HG02571 (cell line): ENCODE results near the gene SYT7.
"Not testable (repeated sequence)": the region's sequence is repeated elsewhere in the genome, so short reads cannot be mapped to it uniquely, and the experiment has no call there.

ENCODE experiments used
- ATAC-seq: cut with Tn5 transposase; IDR thresholded peaks from one replicate; pipeline ENCODE4 v1.9.1; 2021; ENCODE audit warnings: mild to moderate bottlenecking, moderate library complexity; ENCODE audit not compliant: unreplicated experiment

SYT7 gene

GRCh38 chr11:61581030-61581928 lies at the start of gene SYT7:
SYT7 (minus strand) TSS chr11:61581076; CDS start chr11:61580820, 256 bp downstream.
- ATAC-seq, result peak; percentile 80

GRCh38 chr11:61630089-61630488 lies 49.2 kb upstream of the SYT7 start:
- no peak for ATAC-seq

- ATAC-seq, result no peak
These were observed 48.4 kb upstream of the SYT7 start for GRCh38 chr11:61629082-61629833.

- ATAC-seq, result no peak
These were observed 47.7 kb upstream of the SYT7 start for GRCh38 chr11:61628662-61628970.

- ATAC-seq, result no peak
These were observed 47.2 kb upstream of the SYT7 start for GRCh38 chr11:61627850-61628661.

GRCh38 chr11:61626580-61627380 lies 45.9 kb upstream of the SYT7 start:
- ATAC-seq, result no peak

GRCh38 chr11:61625525-61625924 lies 44.6 kb upstream of the SYT7 start:
- no peak for ATAC-seq

GRCh38 chr11:61621917-61622585 lies 41.2 kb upstream of the SYT7 start:
- ATAC-seq, result no peak

GRCh38 chr11:61619471-61620226 lies 38.8 kb upstream of the SYT7 start:
- ATAC-seq, result no peak

GRCh38 chr11:61618978-61619377 lies 38.1 kb upstream of the SYT7 start:
- no peak for ATAC-seq

- ATAC-seq, result no peak
These were observed 36.6 kb upstream of the SYT7 start for GRCh38 chr11:61617515-61617914.

- ATAC-seq, result no peak
These were observed 35.6 kb upstream of the SYT7 start for GRCh38 chr11:61616434-61616833.

- ATAC-seq, result not testable (repeated sequence)
These were observed 33.9 kb upstream of the SYT7 start for GRCh38 chr11:61614782-61615181.

GRCh38 chr11:61613870-61614269 lies 33.0 kb upstream of the SYT7 start:
- ATAC-seq, result no peak

GRCh38 chr11:61613051-61613450 lies 32.2 kb upstream of the SYT7 start:
- no peak for ATAC-seq

GRCh38 chr11:61611309-61611708 lies 30.4 kb upstream of the SYT7 start:
- no peak for ATAC-seq

GRCh38 chr11:61610905-61611304 lies 30.0 kb upstream of the SYT7 start:
- ATAC-seq, result no peak

- ATAC-seq, result no peak
These were observed 29.1 kb upstream of the SYT7 start for GRCh38 chr11:61609980-61610366.
